Epithelial cell of proximal tubule (primary cell): ENCODE data around the gene FAM20A. TPM values are rescaled to one million over a fixed set of nuclear protein-coding genes. Genes with fewer than 3 reads are reported as not detected.
A peak's percentile ranks its signal among the peaks of the same experiment; 100 is the strongest.

Source experiments
- DNase-seq: peaks from one replicate; pipeline ENCODE4 v3.0.0-alpha.2; 2011; ENCODE audit warnings: low read depth
- H3K4me3 ChIP-seq: 2 replicates; pipeline ENCODE4 v1.5.1; 2011; ENCODE audit warnings: low read depth, mild to moderate bottlenecking, low read length
- total RNA-seq: library from RNA; depleted of rRNA; stranded (reverse); fragments of >200 nt; gene quantifications from 2 replicates; pipeline ENCODE4 v1.2.3, GENCODE V29; 2015
- TF ChIP-seq, protein P1 (sequence below): conservative IDR thresholded peaks from 2 replicates; pipeline ENCODE4 v1.5.1; 2012; ENCODE audit warnings: low read depth, mild to moderate bottlenecking, low read length

FAM20A gene
- total RNA-seq, result not detected in 2 replicates

DNA sequence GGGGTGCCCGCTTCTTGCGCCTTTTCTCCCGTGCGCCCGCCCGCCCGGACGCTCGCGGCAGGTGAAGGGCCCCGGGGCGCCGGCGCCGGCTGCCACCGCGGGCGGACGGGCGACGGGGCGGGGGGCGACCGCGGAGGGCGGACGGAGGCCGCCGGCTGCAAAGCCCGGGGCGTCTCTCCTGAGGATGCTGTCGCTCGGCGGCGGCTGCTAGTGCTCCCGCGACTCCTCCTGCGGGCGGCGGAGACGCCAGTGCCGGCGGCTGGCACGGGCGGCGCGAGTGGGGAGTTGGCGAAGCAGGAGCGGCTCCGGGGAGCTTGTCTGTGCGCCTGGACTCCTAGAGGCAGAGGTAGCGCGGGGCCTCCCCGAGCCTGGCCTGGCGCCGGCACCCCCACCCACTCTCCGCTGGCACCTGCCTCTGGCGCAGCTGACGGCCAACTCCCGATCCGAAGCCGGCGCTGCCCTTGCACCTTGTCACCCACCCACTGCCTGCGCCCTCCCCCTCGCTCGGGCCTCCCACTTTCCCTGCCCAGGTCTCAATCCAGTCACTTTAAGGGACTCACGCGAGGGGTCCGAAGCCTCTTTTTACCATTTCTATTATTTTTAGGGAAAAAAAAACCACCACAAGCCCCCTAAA is at the start of gene FAM20A:
TSS of gene FAM20A (minus strand) at position 437 of the 634 bp plus-strand sequence. CDS start 701 bp downstream, outside the sequence.
- H3K4me3 ChIP-seq, result peak within 1 kb of the TSS; percentile 53
- TF ChIP-seq, protein P1, sequence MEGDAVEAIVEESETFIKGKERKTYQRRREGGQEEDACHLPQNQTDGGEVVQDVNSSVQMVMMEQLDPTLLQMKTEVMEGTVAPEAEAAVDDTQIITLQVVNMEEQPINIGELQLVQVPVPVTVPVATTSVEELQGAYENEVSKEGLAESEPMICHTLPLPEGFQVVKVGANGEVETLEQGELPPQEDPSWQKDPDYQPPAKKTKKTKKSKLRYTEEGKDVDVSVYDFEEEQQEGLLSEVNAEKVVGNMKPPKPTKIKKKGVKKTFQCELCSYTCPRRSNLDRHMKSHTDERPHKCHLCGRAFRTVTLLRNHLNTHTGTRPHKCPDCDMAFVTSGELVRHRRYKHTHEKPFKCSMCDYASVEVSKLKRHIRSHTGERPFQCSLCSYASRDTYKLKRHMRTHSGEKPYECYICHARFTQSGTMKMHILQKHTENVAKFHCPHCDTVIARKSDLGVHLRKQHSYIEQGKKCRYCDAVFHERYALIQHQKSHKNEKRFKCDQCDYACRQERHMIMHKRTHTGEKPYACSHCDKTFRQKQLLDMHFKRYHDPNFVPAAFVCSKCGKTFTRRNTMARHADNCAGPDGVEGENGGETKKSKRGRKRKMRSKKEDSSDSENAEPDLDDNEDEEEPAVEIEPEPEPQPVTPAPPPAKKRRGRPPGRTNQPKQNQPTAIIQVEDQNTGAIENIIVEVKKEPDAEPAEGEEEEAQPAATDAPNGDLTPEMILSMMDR, result no peak
- DNase-seq, result no peak

- no peak for DNase-seq
- TF ChIP-seq, protein P1, result no peak
These were observed 48.2 kb upstream of the FAM20A start for GRCh38 chr17:68649324-68649723.

GRCh38 chr17:68646626-68647526 is 45.7 kb upstream of the FAM20A start:
- no peak for DNase-seq
- TF ChIP-seq, protein P1, result no peak
- H3K4me3 ChIP-seq, result no peak overlapping the region

More at GRCh38 chr17:68649324-68649723, 48.2 kb upstream of the FAM20A start:
- H3K4me3 ChIP-seq, result no peak overlapping the region

- no peak overlapping the region for H3K4me3 ChIP-seq
- TF ChIP-seq, protein P1, result no peak
- no peak for DNase-seq
These were observed 40.9 kb upstream of the FAM20A start for GRCh38 chr17:68642118-68642412.

DNA sequence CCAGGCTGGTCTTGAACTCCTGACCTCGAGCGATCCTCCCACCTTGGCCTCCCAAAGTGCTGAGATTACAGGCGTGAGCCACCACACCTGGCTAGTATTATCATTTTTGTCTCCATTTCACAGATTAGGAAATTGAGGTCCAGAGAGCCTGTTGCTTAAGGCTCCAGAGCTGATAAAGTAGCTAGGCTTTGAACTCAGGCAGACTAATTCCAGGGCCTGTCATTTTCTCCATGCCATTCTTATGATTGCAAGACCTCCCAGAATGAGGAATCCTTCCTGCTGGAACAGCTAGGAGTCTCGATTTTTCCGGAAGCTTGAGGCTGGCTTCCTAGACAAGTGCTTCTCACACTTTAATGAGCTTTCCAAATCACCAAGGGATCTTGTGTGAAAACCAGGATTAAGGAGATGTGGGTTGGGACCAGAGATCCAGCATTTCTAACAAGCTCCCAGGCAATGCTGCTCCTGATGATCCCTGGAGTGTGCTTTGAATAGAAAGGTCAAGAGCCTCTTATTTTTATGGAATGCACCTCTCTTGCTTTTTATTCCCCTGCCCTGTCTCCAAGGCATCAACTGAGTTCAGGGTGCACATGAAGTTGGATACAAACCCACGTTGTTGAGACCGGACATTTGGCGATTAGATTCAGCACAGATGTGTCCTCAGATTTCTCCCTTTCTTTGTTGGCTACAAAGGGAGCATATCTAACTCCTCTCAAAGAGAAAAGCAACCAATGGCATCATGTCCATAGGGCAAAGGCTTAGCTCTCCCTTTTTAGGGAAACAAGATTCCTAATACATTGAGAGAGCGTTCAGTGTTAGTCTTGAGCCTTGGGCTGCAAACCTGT is 40.3 kb upstream of the FAM20A start:
- no peak overlapping the region for H3K4me3 ChIP-seq
- TF ChIP-seq, protein P1, result no peak
- DNase-seq, result no peak

GRCh38 chr17:68640242-68640989 is 39.2 kb upstream of the FAM20A start:
- TF ChIP-seq, protein P1, result no peak
- no peak for DNase-seq

More at GRCh38 chr17:68640242-68640989, 39.2 kb upstream of the FAM20A start:
- H3K4me3 ChIP-seq, result no peak overlapping the region
